Smooth muscle cell (in vitro differentiated cells): ENCODE measurements around the gene PPP2R2B. TPM values are rescaled to one million over a fixed set of nuclear protein-coding genes. Genes with fewer than 3 reads are reported as not detected.
A peak's percentile ranks its signal among the peaks of the same experiment; 100 is the strongest.

Experiments used
- DNase-seq: peaks from one replicate; lab custom pipeline; 2025; ENCODE audit not compliant: unreplicated experiment; lab: John Stamatoyannopoulos, UW
- H2AFZ ChIP-seq: fragments of 200-600 bp; sonication (generic); 2 replicates; pipeline ENCODE4 v1.6.0; 2016; ENCODE audit warnings: antibody characterized with exemption, low read depth, mild to moderate bottlenecking
- H3F3A ChIP-seq: fragments of 200-600 bp; sonication (generic); 2 replicates; pipeline ENCODE4 v1.6.0; 2017; ENCODE audit warnings: antibody characterized with exemption, low read depth
- H3K27ac ChIP-seq: fragments of 200-600 bp; sonication (generic); 2 replicates; pipeline ENCODE4 v1.5.1; 2016; ENCODE audit warnings: low read depth, mild to moderate bottlenecking
- H3K27me3 ChIP-seq: fragments of 200-600 bp; sonication (generic); 2 replicates; pipeline ENCODE4 v1.6.1; 2016; ENCODE audit warnings: low read depth, mild to moderate bottlenecking
- H3K36me3 ChIP-seq: fragments of 200-600 bp; sonication (generic); 2 replicates; pipeline ENCODE4 v1.5.1; 2016; ENCODE audit warnings: low read depth
- H3K4me1 ChIP-seq: fragments of 200-600 bp; sonication (generic); 2 replicates; pipeline ENCODE4 v1.5.1; 2016; ENCODE audit warnings: low read depth
- H3K4me2 ChIP-seq: fragments of 200-600 bp; sonication (generic); 2 replicates; pipeline ENCODE4 v1.6.0; 2016; ENCODE audit warnings: mild to moderate bottlenecking
- H3K4me3 ChIP-seq: fragments of 200-600 bp; sonication (generic); 2 replicates; pipeline ENCODE4 v1.5.1; 2016; ENCODE audit warnings: mild to moderate bottlenecking
- H3K79me2 ChIP-seq: fragments of 200-600 bp; sonication (generic); 2 replicates; pipeline ENCODE4 v1.6.0; 2016; ENCODE audit warnings: low read depth, mild to moderate bottlenecking
- H3K9ac ChIP-seq: fragments of 200-600 bp; sonication (generic); 2 replicates; pipeline ENCODE4 v1.6.0; 2016; ENCODE audit warnings: low read depth
- H3K9me3 ChIP-seq: fragments of 200-600 bp; sonication (generic); replicated peaks from 2 replicates; pipeline ENCODE4 v1.5.1; 2016; ENCODE audit warnings: low read depth
- H4K20me1 ChIP-seq: fragments of 200-600 bp; sonication (generic); 2 replicates; pipeline ENCODE4 v1.6.0; 2016; ENCODE audit warnings: low read depth
- CTCF ChIP-seq: fragments of 200-600 bp; sonication (generic); IDR thresholded peaks from 2 replicates; pipeline ENCODE4 v1.5.1; 2017; ENCODE audit warnings: borderline replicate concordance, mild to moderate bottlenecking, antibody characterized with exemption; ENCODE audit not compliant: insufficient read depth, poor library complexity, severe bottlenecking
- WGBS: methylation state at CpG from one replicate; pipeline ENCODE4 v1.1.7; 2016; ENCODE audit warnings: low lambda C conversion rate; 5-methylcytosine and 5-hydroxymethylcytosine counted together
- polyA plus RNA-seq: library from polyadenylated mRNA; unstranded; fragments of >200 nt; fragmentation: Nextera tagmentation; extraction: Ambion mirVana; gene quantifications from 2 replicates; pipeline ENCODE4 v1.2.1, GENCODE V29; 2016
- total RNA-seq: library from RNA; depleted of rRNA; stranded (reverse); fragments of >200 nt; gene quantifications from 2 replicates; pipeline ENCODE4 v1.2.3, GENCODE V29; 2014

PPP2R2B gene
- total and polyA plus RNA-seq, 2 experiments from 2014 or later = 0.89 to 2.2 TPM

- TF ChIP-seq CTCF = no peak
- Histone ChIP-seq H3K9me3 (no peaks in the 10 kb centered on the region), H3F3A (peaks cover 4% of the 10 kb centered on the region), H4K20me1 (no peaks in the 10 kb centered on the region), H3K9ac (no peak overlapping the region), H3K4me3 (no peak overlapping the region), H3K27me3 (no peaks in the 10 kb centered on the region), H2AFZ (no peak overlapping the region), H3K36me3 (no peaks in the 10 kb centered on the region), H3K79me2 (no peaks in the 10 kb centered on the region), H3K4me1 (no peaks in the 10 kb centered on the region), H3K27ac (no peak overlapping the region), H3K4me2 (no peak overlapping the region)
- no peak for DNase-seq
- WGBS = 97% methylated on average over 2 of the region's 2 CpGs
Measured at GRCh38 chr5:146866263-146866662, 12.3 kb downstream of the PPP2R2B start.

- no peak overlapping the region for H3K9ac ChIP-seq
Measured at GRCh38 chr5:146862641-146863040, 15.9 kb downstream of the PPP2R2B start.

GRCh38 chr5:146860213-146860893 is 18.2 kb downstream of the PPP2R2B start:
- H3F3A ChIP-seq = peaks cover 4% of the 10 kb centered on the region
- no peak for DNase-seq
- 10% methylated on average over 3 of the region's 3 CpGs for WGBS
- no peaks in the 10 kb centered on the region for H3K4me1 ChIP-seq
- no peak for TF ChIP-seq CTCF
- no peaks in the 10 kb centered on the region for H3K79me2 ChIP-seq
- H4K20me1 ChIP-seq = no peaks in the 10 kb centered on the region
- H3K4me3 ChIP-seq = no peak overlapping the region
- no peaks in the 10 kb centered on the region for H3K27me3 ChIP-seq
- no peak overlapping the region for H3K9ac ChIP-seq
- H3K36me3 ChIP-seq = no peaks in the 10 kb centered on the region
- H2AFZ ChIP-seq = no peak overlapping the region
- peak overlapping the region; percentile 44 for H3K4me2 ChIP-seq
- H3K27ac ChIP-seq = no peak overlapping the region
- H3K9me3 ChIP-seq = no peaks in the 10 kb centered on the region

More at GRCh38 chr5:146862641-146863040, 15.9 kb downstream of the PPP2R2B start:
- Histone ChIP-seq H4K20me1 (no peaks in the 10 kb centered on the region), H3K4me2 (no peak overlapping the region), H3K4me3 (no peak overlapping the region), H3K79me2 (no peaks in the 10 kb centered on the region), H3K4me1 (no peaks in the 10 kb centered on the region), H2AFZ (no peak overlapping the region), H3K36me3 (no peaks in the 10 kb centered on the region), H3K27ac (no peak overlapping the region), H3K27me3 (no peaks in the 10 kb centered on the region), H3F3A (peaks cover 4% of the 10 kb centered on the region), H3K9me3 (no peaks in the 10 kb centered on the region)
- TF ChIP-seq CTCF = no peak
- 33% methylated on average over 1 of the region's 1 CpG for WGBS
- DNase-seq = no peak

GRCh38 chr5:146852089-146852488 is 26.5 kb downstream of the PPP2R2B start:
- no peak overlapping the region for H3K4me2 ChIP-seq
- no peak overlapping the region for H2AFZ ChIP-seq
- H3F3A ChIP-seq = no peaks in the 10 kb centered on the region
- no peak for TF ChIP-seq CTCF
- H4K20me1 ChIP-seq = no peaks in the 10 kb centered on the region
- H3K79me2 ChIP-seq = no peaks in the 10 kb centered on the region
- H3K27ac ChIP-seq = no peak overlapping the region
- H3K9me3 ChIP-seq = no peaks in the 10 kb centered on the region
- H3K4me3 ChIP-seq = no peak overlapping the region
- no peaks in the 10 kb centered on the region for H3K27me3 ChIP-seq
- no peaks in the 10 kb centered on the region for H3K36me3 ChIP-seq
- DNase-seq = no peak
- peaks cover 17% of the 10 kb centered on the region for H3K4me1 ChIP-seq
- H3K9ac ChIP-seq = no peak overlapping the region
